Neural progenitor cell (in vitro differentiated cells): ENCODE measurements around the gene GIPC2. TPM values are rescaled to one million over a fixed set of nuclear protein-coding genes. Genes with fewer than 3 reads are reported as not detected.

ENCODE experiments used
- DNase-seq: peaks from one replicate; pipeline ENCODE4 v3.0.0-alpha.2; 2016; ENCODE audit warnings: low spot score
- H2AFZ ChIP-seq: fragments of 200-600 bp; sonication (generic); replicated peaks from 2 replicates; pipeline ENCODE4 v1.6.1; 2016; ENCODE audit warnings: antibody characterized with exemption
- H3F3A ChIP-seq: fragments of 200-600 bp; sonication (generic); 2 replicates; pipeline ENCODE4 v1.6.1; 2016; ENCODE audit warnings: antibody characterized with exemption, low read depth
- H3K27ac ChIP-seq: fragments of 200-600 bp; sonication (generic); 2 replicates; pipeline ENCODE4 v1.5.1; 2016; ENCODE audit warnings: mild to moderate bottlenecking
- H3K27me3 ChIP-seq: fragments of 200-600 bp; sonication (generic); 2 replicates; pipeline ENCODE4 v1.6.1; 2016; ENCODE audit warnings: mild to moderate bottlenecking, moderate library complexity
- H3K36me3 ChIP-seq: fragments of 200-600 bp; sonication (generic); 2 replicates; pipeline ENCODE4 v1.5.1; 2016
- H3K4me1 ChIP-seq: fragments of 200-600 bp; sonication (generic); 2 replicates; pipeline ENCODE4 v1.6.1; 2016; ENCODE audit warnings: mixed run types
- H3K4me2 ChIP-seq: fragments of 200-600 bp; sonication (generic); 2 replicates; pipeline ENCODE4 v1.6.1; 2016
- H3K4me3 ChIP-seq: fragments of 200-600 bp; sonication (generic); 2 replicates; pipeline ENCODE4 v1.5.1; 2016
- H3K79me2 ChIP-seq: fragments of 200-600 bp; sonication (generic); 2 replicates; pipeline ENCODE4 v1.6.1; 2016; ENCODE audit warnings: low read depth
- H3K9ac ChIP-seq: fragments of 200-600 bp; sonication (generic); 2 replicates; pipeline ENCODE4 v1.6.1; 2016
- H3K9me3 ChIP-seq: fragments of 200-600 bp; sonication (generic); 2 replicates; pipeline ENCODE4 v1.5.1; 2016; ENCODE audit warnings: low read depth
- H4K20me1 ChIP-seq: fragments of 200-600 bp; sonication (generic); 2 replicates; pipeline ENCODE4 v1.6.1; 2016; ENCODE audit warnings: low read depth
- H3K27ac Mint-ChIP-seq: 3 replicates; pipeline ENCODE4 v1.8.0; 2021; ENCODE audit warnings: mixed read lengths
- H3K27me3 Mint-ChIP-seq: 2 replicates; pipeline ENCODE4 v1.8.0; 2022; ENCODE audit warnings: low read depth, mild to moderate bottlenecking, inconsistent platforms, moderate library complexity, mixed read lengths; ENCODE audit not compliant: insufficient read depth
- H3K36me3 Mint-ChIP-seq: 3 replicates; pipeline ENCODE4 v1.8.0; 2021; ENCODE audit warnings: mixed read lengths
- H3K4me1 Mint-ChIP-seq: 3 replicates; pipeline ENCODE4 v1.8.0; 2021; ENCODE audit warnings: mixed read lengths
- H3K4me3 Mint-ChIP-seq: 3 replicates; pipeline ENCODE4 v1.8.0; 2021; ENCODE audit warnings: mild to moderate bottlenecking, moderate library complexity, mixed read lengths
- H3K9me3 Mint-ChIP-seq: 3 replicates; pipeline ENCODE4 v1.8.0; 2020; ENCODE audit warnings: mixed read lengths
- CTCF ChIP-seq: fragments of 200-600 bp; sonication (generic); IDR thresholded peaks from 2 replicates; pipeline ENCODE4 v1.5.1; 2017; ENCODE audit warnings: antibody characterized with exemption, mild to moderate bottlenecking
- EZH2 ChIP-seq: fragments of 200-600 bp; sonication (generic); IDR thresholded peaks from 2 replicates; pipeline ENCODE4 v1.6.1; 2017; ENCODE audit warnings: antibody characterized with exemption, mild to moderate bottlenecking, moderate library complexity
- EZH2phosphoT487 ChIP-seq: fragments of 200-600 bp; sonication (generic); IDR thresholded peaks from 2 replicates; pipeline ENCODE4 v1.6.1; 2017; ENCODE audit warnings: antibody characterized with exemption
- small RNA-seq: library from RNA; depleted of rRNA; stranded (forward); fragments of <200 nt; gene quantifications from one replicate; pipeline ENCODE3, GENCODE V24; 2015
- total RNA-seq: library from RNA; depleted of rRNA; stranded (reverse); fragments of >200 nt; gene quantifications from 2 replicates; pipeline ENCODE4 v1.2.3, GENCODE V29; 2015; ENCODE audit warnings: low replicate concordance

The GIPC2 gene
- total RNA-seq, 1 donor from 2014 or later, result not detected

- Histone ChIP-seq H3K27ac (no peak overlapping the region), H2AFZ (no peak overlapping the region), H3K79me2 (no peaks in the 10 kb centered on the region), H3K9me3 (no peaks in the 10 kb centered on the region), H3K27me3 (no peaks in the 10 kb centered on the region), H3K4me3 (no peak overlapping the region), H3K4me2 (no peak overlapping the region), H3K9ac (no peak overlapping the region), H3K36me3 (no peaks in the 10 kb centered on the region), H4K20me1 (no peaks in the 10 kb centered on the region), H3F3A (no peaks in the 10 kb centered on the region), H3K4me1 (no peaks in the 10 kb centered on the region)
- H3K9me3 Mint-ChIP-seq, result no peaks in the 10 kb centered on the region
- no peak overlapping the region for H3K27ac Mint-ChIP-seq
- DNase-seq, result no peak
- H3K4me3 Mint-ChIP-seq, result no peak overlapping the region
- H3K4me1 Mint-ChIP-seq, result no peaks in the 10 kb centered on the region
- H3K36me3 Mint-ChIP-seq, result no peaks in the 10 kb centered on the region
- H3K27me3 Mint-ChIP-seq, result peaks cover 3% of the 10 kb centered on the region
- TF ChIP-seq EZH2 (no peak), EZH2phosphoT487 (no peak), CTCF (no peak)
Measured at GRCh38 chr1:78178816-78179215, 133.1 kb downstream of the GIPC2 start.

- no peak for DNase-seq
- no peaks in the 10 kb centered on the region for H3K79me2 ChIP-seq
- no peaks in the 10 kb centered on the region for H3K4me1 Mint-ChIP-seq
- H3K9ac ChIP-seq, result no peak overlapping the region
- H3K4me1 ChIP-seq, result no peaks in the 10 kb centered on the region
- no peak overlapping the region for H3K27ac Mint-ChIP-seq
- no peak overlapping the region for H3K4me2 ChIP-seq
- H3K36me3 ChIP-seq, result no peaks in the 10 kb centered on the region
- no peaks in the 10 kb centered on the region for H3K9me3 ChIP-seq
- H3K9me3 Mint-ChIP-seq, result peaks cover 2% of the 10 kb centered on the region
- H3K4me3 Mint-ChIP-seq, result no peak overlapping the region
- H3K4me3 ChIP-seq, result no peak overlapping the region
- H3K36me3 Mint-ChIP-seq, result no peaks in the 10 kb centered on the region
- H2AFZ ChIP-seq, result peak overlapping the region; percentile 5
- H3F3A ChIP-seq, result no peaks in the 10 kb centered on the region
- H3K27me3 ChIP-seq, result no peaks in the 10 kb centered on the region
- no peaks in the 10 kb centered on the region for H4K20me1 ChIP-seq
- TF ChIP-seq EZH2, result no peak
- TF ChIP-seq CTCF, result no peak
- no peak for TF ChIP-seq EZH2phosphoT487
- no peaks in the 10 kb centered on the region for H3K27me3 Mint-ChIP-seq
- no peak overlapping the region for H3K27ac ChIP-seq
Measured at GRCh38 chr1:78184460-78185072, 138.8 kb downstream of the GIPC2 start.

Small RNAs within 50 kb of the gene (small RNA-seq; reads per million reads assigned to genes)
- 0.73 reads per million, percentile 70 among the genes with 10 or more reads in this experiment for gene AC103591.3
- not detected for gene RNA5SP22
- gene RNU6-1102P, result not detected

Other genes starting within 250 kb of the GIPC2 start
- 2.0 and 2.4 TPM in 2 replicates for gene NEXN, start 157.3 kb upstream of the GIPC2 start, total RNA-seq
- gene FUBP1, start 66.9 kb upstream of the GIPC2 start, total RNA-seq, result 353 and 491 TPM in 2 replicates
- 37.5 and 40.6 TPM in 2 replicates for gene DNAJB4, start 41.0 kb upstream of the GIPC2 start, total RNA-seq